GM23338 (cell line): ENCODE data around the gene KLK4.

Experiments used
- EZH2 ChIP-seq: fragments of 200-600 bp; sonication (generic); IDR thresholded peaks from one replicate; pipeline ENCODE4 v1.8.0; 2017; ENCODE audit warnings: antibody characterized with exemption, mild to moderate bottlenecking, low read depth; ENCODE audit not compliant: unreplicated experiment
- EZH2phosphoT487 ChIP-seq: fragments of 200-600 bp; sonication (generic); IDR thresholded peaks from one replicate; pipeline ENCODE4 v1.8.1; 2018; ENCODE audit warnings: antibody characterized with exemption; ENCODE audit not compliant: unreplicated experiment
- JUNB ChIP-seq: IDR thresholded peaks from one replicate; pipeline ENCODE4 v1.6.1; 2016; ENCODE audit warnings: antibody characterized with exemption; ENCODE audit not compliant: unreplicated experiment
- POLR2AphosphoS5 ChIP-seq: IDR thresholded peaks from 2 replicates; pipeline ENCODE4 v1.6.1; 2016; ENCODE audit warnings: antibody characterized with exemption, low read depth
- STAT1 ChIP-seq: IDR thresholded peaks from one replicate; pipeline ENCODE4 v1.6.1; 2016; ENCODE audit warnings: antibody characterized with exemption; ENCODE audit not compliant: unreplicated experiment
- ZNF114 ChIP-seq: fragments of 250-450 bp; sonication (Bioruptor Pico); IDR thresholded peaks from 2 replicates; pipeline ENCODE4 v1.5.0; 2020; ENCODE audit warnings: mild to moderate bottlenecking, moderate library complexity
- TF ChIP-seq, protein P1 (sequence below), 2 experiments: fragments of 200-600 bp in 1 of 2; sonication (generic) in 1 of 2; conservative IDR thresholded peaks; 2 replicates each; pipeline versions ENCODE4 v1.5.1 to v1.6.1; 2016 to 2017; ENCODE audit warnings: antibody characterized with exemption in 2 of 2, low read depth in 2 of 2, mild to moderate bottlenecking in 2 of 2, moderate library complexity in 1 of 2
- TF ChIP-seq, protein P2 (sequence below): IDR thresholded peaks from one replicate; pipeline ENCODE4 v1.6.1; 2018; ENCODE audit warnings: antibody characterized with exemption; ENCODE audit not compliant: unreplicated experiment
- TF ChIP-seq, protein P3 (sequence below): fragments of 250-450 bp; sonication (Bioruptor Pico); IDR thresholded peaks from 2 replicates; pipeline ENCODE4 v1.5.0; 2020; ENCODE audit warnings: mild to moderate bottlenecking, moderate library complexity

- TF ChIP-seq POLR2AphosphoS5 (no peak), EZH2 (no peak), STAT1 (no peak), JUNB (no peak), EZH2phosphoT487 (no peak), ZNF114 (CRISPR knock-in tag) (no peak)
- TF ChIP-seq, protein P1, sequence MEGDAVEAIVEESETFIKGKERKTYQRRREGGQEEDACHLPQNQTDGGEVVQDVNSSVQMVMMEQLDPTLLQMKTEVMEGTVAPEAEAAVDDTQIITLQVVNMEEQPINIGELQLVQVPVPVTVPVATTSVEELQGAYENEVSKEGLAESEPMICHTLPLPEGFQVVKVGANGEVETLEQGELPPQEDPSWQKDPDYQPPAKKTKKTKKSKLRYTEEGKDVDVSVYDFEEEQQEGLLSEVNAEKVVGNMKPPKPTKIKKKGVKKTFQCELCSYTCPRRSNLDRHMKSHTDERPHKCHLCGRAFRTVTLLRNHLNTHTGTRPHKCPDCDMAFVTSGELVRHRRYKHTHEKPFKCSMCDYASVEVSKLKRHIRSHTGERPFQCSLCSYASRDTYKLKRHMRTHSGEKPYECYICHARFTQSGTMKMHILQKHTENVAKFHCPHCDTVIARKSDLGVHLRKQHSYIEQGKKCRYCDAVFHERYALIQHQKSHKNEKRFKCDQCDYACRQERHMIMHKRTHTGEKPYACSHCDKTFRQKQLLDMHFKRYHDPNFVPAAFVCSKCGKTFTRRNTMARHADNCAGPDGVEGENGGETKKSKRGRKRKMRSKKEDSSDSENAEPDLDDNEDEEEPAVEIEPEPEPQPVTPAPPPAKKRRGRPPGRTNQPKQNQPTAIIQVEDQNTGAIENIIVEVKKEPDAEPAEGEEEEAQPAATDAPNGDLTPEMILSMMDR (conservative IDR thresholded peaks at IDR 0.05; ENCODE audit: low read depth in 2 of 2) = no peak
- TF ChIP-seq, protein P2, sequence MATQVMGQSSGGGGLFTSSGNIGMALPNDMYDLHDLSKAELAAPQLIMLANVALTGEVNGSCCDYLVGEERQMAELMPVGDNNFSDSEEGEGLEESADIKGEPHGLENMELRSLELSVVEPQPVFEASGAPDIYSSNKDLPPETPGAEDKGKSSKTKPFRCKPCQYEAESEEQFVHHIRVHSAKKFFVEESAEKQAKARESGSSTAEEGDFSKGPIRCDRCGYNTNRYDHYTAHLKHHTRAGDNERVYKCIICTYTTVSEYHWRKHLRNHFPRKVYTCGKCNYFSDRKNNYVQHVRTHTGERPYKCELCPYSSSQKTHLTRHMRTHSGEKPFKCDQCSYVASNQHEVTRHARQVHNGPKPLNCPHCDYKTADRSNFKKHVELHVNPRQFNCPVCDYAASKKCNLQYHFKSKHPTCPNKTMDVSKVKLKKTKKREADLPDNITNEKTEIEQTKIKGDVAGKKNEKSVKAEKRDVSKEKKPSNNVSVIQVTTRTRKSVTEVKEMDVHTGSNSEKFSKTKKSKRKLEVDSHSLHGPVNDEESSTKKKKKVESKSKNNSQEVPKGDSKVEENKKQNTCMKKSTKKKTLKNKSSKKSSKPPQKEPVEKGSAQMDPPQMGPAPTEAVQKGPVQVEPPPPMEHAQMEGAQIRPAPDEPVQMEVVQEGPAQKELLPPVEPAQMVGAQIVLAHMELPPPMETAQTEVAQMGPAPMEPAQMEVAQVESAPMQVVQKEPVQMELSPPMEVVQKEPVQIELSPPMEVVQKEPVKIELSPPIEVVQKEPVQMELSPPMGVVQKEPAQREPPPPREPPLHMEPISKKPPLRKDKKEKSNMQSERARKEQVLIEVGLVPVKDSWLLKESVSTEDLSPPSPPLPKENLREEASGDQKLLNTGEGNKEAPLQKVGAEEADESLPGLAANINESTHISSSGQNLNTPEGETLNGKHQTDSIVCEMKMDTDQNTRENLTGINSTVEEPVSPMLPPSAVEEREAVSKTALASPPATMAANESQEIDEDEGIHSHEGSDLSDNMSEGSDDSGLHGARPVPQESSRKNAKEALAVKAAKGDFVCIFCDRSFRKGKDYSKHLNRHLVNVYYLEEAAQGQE = no peak
- TF ChIP-seq, protein P3, sequence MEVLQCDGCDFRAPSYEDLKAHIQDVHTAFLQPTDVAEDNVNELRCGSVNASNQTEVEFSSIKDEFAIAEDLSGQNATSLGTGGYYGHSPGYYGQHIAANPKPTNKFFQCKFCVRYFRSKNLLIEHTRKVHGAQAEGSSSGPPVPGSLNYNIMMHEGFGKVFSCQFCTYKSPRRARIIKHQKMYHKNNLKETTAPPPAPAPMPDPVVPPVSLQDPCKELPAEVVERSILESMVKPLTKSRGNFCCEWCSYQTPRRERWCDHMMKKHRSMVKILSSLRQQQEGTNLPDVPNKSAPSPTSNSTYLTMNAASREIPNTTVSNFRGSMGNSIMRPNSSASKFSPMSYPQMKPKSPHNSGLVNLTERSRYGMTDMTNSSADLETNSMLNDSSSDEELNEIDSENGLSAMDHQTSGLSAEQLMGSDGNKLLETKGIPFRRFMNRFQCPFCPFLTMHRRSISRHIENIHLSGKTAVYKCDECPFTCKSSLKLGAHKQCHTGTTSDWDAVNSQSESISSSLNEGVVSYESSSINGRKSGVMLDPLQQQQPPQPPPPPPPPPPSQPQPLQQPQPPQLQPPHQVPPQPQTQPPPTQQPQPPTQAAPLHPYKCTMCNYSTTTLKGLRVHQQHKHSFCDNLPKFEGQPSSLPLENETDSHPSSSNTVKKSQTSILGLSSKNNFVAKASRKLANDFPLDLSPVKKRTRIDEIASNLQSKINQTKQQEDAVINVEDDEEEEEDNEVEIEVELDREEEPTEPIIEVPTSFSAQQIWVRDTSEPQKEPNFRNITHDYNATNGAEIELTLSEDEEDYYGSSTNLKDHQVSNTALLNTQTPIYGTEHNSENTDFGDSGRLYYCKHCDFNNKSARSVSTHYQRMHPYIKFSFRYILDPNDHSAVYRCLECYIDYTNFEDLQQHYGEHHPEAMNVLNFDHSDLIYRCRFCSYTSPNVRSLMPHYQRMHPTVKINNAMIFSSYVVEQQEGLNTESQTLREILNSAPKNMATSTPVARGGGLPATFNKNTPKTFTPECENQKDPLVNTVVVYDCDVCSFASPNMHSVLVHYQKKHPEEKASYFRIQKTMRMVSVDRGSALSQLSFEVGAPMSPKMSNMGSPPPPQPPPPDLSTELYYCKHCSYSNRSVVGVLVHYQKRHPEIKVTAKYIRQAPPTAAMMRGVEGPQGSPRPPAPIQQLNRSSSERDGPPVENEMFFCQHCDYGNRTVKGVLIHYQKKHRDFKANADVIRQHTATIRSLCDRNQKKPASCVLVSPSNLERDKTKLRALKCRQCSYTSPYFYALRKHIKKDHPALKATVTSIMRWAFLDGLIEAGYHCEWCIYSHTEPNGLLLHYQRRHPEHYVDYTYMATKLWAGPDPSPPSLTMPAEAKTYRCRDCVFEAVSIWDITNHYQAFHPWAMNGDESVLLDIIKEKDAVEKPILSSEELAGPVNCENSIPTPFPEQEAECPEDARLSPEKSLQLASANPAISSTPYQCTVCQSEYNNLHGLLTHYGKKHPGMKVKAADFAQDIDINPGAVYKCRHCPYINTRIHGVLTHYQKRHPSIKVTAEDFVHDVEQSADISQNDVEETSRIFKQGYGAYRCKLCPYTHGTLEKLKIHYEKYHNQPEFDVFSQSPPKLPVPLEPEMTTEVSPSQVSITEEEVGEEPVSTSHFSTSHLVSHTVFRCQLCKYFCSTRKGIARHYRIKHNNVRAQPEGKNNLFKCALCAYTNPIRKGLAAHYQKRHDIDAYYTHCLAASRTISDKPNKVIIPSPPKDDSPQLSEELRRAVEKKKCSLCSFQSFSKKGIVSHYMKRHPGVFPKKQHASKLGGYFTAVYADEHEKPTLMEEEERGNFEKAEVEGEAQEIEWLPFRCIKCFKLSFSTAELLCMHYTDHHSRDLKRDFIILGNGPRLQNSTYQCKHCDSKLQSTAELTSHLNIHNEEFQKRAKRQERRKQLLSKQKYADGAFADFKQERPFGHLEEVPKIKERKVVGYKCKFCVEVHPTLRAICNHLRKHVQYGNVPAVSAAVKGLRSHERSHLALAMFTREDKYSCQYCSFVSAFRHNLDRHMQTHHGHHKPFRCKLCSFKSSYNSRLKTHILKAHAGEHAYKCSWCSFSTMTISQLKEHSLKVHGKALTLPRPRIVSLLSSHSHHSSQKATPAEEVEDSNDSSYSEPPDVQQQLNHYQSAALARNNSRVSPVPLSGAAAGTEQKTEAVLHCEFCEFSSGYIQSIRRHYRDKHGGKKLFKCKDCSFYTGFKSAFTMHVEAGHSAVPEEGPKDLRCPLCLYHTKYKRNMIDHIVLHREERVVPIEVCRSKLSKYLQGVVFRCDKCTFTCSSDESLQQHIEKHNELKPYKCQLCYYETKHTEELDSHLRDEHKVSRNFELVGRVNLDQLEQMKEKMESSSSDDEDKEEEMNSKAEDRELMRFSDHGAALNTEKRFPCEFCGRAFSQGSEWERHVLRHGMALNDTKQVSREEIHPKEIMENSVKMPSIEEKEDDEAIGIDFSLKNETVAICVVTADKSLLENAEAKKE (CRISPR knock-in tag) = no peak
Measured at GRCh38 chr19:50880241-50880640, 31.0 kb downstream of the KLK4 start.
